Measurements from ENCODE around the gene MBD3.
A peak's percentile ranks its signal among the peaks of the same experiment; 100 is the strongest.

The MBD3 gene

DNA sequence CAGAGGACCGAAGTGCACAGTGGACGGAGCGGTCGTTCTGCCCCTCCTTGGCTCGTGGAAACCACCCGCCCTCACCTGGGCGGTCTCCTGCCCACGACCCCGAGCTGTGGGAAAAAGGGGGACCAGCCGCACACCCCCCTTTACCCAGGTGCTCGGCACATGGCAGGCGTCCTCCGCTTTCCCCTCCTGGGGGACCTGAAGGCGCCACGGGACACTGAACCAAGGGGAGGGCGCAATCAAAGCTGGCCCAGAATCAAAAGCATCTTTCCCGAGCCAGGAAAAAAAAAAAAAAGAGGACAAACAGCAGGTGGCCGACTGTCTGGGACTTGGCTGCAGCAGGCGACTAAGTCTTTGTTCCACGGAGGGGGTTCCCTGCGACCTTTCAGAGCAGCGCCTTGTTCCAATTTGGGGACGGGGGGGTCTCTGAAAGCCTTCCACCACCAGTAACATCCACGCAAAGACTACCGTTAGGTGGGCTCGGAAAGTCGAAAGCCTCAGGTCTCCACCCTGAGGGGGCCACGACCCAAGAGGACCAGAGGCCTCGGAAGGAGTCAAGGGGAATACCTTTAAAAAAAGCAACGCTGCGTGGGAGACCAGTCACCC lies 1.1 kb downstream of the MBD3 start:
- TF ChIP-seq, protein P1, sequence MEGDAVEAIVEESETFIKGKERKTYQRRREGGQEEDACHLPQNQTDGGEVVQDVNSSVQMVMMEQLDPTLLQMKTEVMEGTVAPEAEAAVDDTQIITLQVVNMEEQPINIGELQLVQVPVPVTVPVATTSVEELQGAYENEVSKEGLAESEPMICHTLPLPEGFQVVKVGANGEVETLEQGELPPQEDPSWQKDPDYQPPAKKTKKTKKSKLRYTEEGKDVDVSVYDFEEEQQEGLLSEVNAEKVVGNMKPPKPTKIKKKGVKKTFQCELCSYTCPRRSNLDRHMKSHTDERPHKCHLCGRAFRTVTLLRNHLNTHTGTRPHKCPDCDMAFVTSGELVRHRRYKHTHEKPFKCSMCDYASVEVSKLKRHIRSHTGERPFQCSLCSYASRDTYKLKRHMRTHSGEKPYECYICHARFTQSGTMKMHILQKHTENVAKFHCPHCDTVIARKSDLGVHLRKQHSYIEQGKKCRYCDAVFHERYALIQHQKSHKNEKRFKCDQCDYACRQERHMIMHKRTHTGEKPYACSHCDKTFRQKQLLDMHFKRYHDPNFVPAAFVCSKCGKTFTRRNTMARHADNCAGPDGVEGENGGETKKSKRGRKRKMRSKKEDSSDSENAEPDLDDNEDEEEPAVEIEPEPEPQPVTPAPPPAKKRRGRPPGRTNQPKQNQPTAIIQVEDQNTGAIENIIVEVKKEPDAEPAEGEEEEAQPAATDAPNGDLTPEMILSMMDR (IDR thresholded peaks at IDR 0.05; ENCODE audit: low read depth, low read length): no peak
- H3K27me3 ChIP-seq (ENCODE audit: insufficient read depth, low read depth, severe bottlenecking): no peaks in the 10 kb centered on the region
- peak overlapping the region; percentile 95 for H3K4me3 ChIP-seq (ENCODE audit: low read depth, low read length)
- peaks cover 38% of the 10 kb centered on the region for H3K36me3 ChIP-seq
- H3K9me3 ChIP-seq (ENCODE audit: severe bottlenecking): no peaks in the 10 kb centered on the region
- no peak for DNase-seq
- H3K27ac ChIP-seq: peak overlapping the region; percentile 100

DNA sequence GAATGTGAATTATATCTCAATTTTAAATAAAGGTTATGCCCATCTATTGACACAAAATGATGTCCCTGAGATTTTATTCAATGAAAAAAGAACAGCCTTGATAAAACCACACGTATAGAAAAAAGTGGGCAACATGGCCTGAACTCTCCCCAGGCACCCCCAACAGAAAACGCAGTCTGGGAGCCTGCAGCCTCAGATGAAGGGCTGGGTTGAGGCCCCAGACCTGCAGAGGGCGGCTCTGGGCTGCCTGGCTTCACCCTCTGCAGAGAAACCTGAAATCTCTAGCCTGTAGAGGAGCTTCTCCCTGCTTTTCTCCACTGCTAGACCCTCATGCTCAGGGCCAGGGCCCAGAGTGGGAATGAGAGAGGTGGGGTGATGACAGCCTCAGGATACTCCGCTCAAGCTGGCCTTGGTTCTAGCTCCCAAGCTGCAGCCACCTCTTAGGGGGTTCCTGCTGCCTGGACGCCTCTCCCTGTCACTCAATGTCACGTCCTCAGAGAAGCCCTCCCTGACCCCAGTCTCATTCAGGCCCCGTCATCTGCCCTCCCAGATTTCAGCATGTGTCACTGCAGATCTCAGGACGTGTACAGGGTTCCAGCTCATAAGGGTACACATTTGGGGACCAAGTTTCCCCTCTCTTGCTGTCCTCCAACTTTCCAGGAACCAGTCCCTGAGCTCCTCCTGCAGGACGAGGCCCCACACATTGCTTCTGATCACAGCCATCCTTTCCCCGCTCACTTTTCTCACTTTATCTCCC lies 1.8 kb downstream of the MBD3 start:
- Histone ChIP-seq H3K36me3 (peaks cover 37% of the 10 kb centered on the region), H3K27me3 (ENCODE audit: insufficient read depth, low read depth, severe bottlenecking) (no peaks in the 10 kb centered on the region)

DNA sequence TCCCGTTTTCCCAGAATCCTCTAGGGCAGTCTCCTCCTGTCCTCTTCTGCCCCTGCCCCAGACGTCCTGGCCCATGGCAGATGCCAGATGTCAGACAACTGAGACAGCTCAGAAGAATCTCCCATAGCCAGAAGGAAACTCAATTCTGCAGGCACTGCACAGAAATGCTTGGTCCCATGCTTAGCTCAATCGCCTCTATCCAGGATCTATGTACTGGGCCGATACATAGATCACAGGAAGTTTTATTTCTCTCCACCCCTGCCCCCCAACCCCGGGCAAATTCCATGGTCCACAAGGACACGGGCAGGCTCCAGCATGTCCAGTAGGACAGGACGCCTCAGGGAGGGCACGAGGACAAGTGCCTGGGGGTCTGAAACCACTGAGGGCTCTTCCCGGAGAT lies 4.8 kb downstream of the MBD3 start:
- TF ChIP-seq, protein P1 (IDR thresholded peaks at IDR 0.05; ENCODE audit: low read depth, low read length): no peak
- peak; percentile 87 for DNase-seq
- Histone ChIP-seq H3K36me3 (peaks cover 48% of the 10 kb centered on the region), H3K9me3 (ENCODE audit: severe bottlenecking) (no peaks in the 10 kb centered on the region), H3K4me3 (ENCODE audit: low read depth, low read length) (peak overlapping the region; percentile 19), H3K27me3 (ENCODE audit: insufficient read depth, low read depth, severe bottlenecking) (no peaks in the 10 kb centered on the region), H3K27ac (peak overlapping the region; percentile 100)

More for the DNA sequence above, 1.8 kb downstream of the MBD3 start:
- Histone ChIP-seq H3K9me3 (ENCODE audit: severe bottlenecking) (no peaks in the 10 kb centered on the region), H3K27ac (peak overlapping the region; percentile 100), H3K4me3 (ENCODE audit: low read depth, low read length) (peak overlapping the region; percentile 95)
- TF ChIP-seq, protein P1 (IDR thresholded peaks at IDR 0.05; ENCODE audit: low read depth, low read length): peak; percentile 53
- DNase-seq: no peak

DNA sequence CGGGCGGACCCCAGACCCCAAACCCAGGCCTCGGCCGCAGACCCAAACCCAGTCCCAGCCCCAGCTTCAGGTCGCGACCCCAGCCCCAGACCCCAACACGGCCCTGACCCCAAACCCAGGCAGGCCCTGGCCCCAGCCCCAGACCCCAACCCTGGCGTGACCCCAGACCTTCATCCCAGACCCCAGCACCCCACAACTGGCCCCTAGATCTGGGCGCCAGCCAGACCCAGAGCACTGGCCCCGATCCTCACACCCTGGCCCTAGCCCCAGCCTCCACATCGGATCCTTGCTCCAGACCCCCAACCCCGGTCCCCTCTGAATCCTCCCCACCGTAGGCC lies 7.5 kb downstream of the MBD3 start:
- Histone ChIP-seq H3K27ac (no peak overlapping the region), H3K36me3 (peaks cover 61% of the 10 kb centered on the region), H3K4me3 (ENCODE audit: low read depth, low read length) (no peak overlapping the region), H3K9me3 (ENCODE audit: severe bottlenecking) (no peaks in the 10 kb centered on the region), H3K27me3 (ENCODE audit: insufficient read depth, low read depth, severe bottlenecking) (no peaks in the 10 kb centered on the region)
- TF ChIP-seq, protein P1 (IDR thresholded peaks at IDR 0.05; ENCODE audit: low read depth, low read length): no peak
- no peak for DNase-seq

DNA sequence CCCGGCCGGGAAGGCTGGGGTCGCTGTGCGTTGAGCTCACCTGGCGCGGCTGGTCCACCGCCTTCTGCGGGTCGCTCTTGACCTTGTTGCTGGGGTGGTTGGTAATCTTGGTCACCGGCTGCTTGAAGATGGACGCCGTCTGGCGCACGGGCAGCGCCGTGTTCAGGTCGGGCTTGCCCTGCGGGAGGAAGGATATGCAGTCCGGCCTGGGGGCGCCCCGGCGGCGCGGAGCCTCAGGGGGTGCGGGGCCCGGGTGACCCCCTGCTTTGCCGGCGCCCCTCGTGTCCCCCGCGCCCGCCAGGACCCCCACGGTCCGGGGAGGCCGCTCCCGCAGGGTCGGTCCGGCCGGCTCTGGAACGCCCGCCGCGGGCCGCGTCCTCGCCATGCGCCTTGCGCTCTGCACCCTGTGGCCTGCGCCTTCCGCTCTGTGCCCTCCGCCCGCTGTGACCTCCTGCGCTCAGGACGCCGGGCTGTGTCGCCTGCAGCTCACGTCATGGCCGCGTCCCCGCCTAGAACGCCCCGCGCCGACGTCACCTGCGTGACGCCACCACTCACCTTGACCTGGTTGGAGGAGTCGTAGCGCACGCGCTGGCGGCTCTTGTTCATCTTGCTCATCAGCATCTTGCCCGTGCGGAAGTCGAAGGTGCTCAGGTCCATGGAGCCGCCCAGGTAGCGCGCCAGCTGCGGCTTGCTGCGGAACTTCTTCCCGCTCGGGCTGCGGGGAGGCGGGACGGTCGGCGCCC lies 8.0 kb downstream of the MBD3 start:
- Histone ChIP-seq H3K27ac (no peak overlapping the region), H3K4me3 (ENCODE audit: low read depth, low read length) (no peak overlapping the region), H3K9me3 (ENCODE audit: severe bottlenecking) (no peaks in the 10 kb centered on the region), H3K27me3 (ENCODE audit: insufficient read depth, low read depth, severe bottlenecking) (no peaks in the 10 kb centered on the region), H3K36me3 (peaks cover 61% of the 10 kb centered on the region)
- no peak for DNase-seq
- TF ChIP-seq, protein P1 (IDR thresholded peaks at IDR 0.05; ENCODE audit: low read depth, low read length): no peak

All from WERI-Rb-1 (cell line).